ENCODE data around the gene BORCS6.
"Not testable (repeated sequence)": the region's sequence is repeated elsewhere in the genome, so short reads cannot be mapped to it uniquely, and the experiment has no call there.

Gene BORCS6

GRCh38 chr17:8173056-8173870 lies 16.7 kb downstream of the BORCS6 start:
- DNase-seq (ENCODE audit: low read depth, low spot score) = peak; percentile 95

GRCh38 chr17:8170186-8170585 lies 19.8 kb downstream of the BORCS6 start:
- DNase-seq (ENCODE audit: low read depth, low spot score) = not testable (repeated sequence)

GRCh38 chr17:8167526-8167925 lies 22.5 kb downstream of the BORCS6 start:
- DNase-seq (ENCODE audit: low read depth, low spot score) = no peak

- DNase-seq (ENCODE audit: low read depth, low spot score) = no peak
Measured at GRCh38 chr17:8166731-8167130, 23.2 kb downstream of the BORCS6 start.

GRCh38 chr17:8164815-8165131 lies 25.2 kb downstream of the BORCS6 start:
- no peak for DNase-seq (ENCODE audit: low read depth, low spot score)

GRCh38 chr17:8163978-8164814 lies 25.8 kb downstream of the BORCS6 start:
- DNase-seq (ENCODE audit: low read depth, low spot score) = peak; percentile 39

GRCh38 chr17:8162997-8163977 lies 26.7 kb downstream of the BORCS6 start:
- no peak for DNase-seq (ENCODE audit: low read depth, low spot score)

GRCh38 chr17:8162233-8162996 lies 27.6 kb downstream of the BORCS6 start, which contains the start of gene VAMP2:
Gene VAMP2, minus strand, starts transcription at chr17:8162948. Its CDS starts 69 bp downstream, at chr17:8162879.
- peak; percentile 90 for DNase-seq (ENCODE audit: low read depth, low spot score)

GRCh38 chr17:8161289-8162232 lies 28.4 kb downstream of the BORCS6 start:
- no peak for DNase-seq (ENCODE audit: low read depth, low spot score)

- DNase-seq (ENCODE audit: low read depth, low spot score) = no peak
Measured at GRCh38 chr17:8160741-8161221, 29.2 kb downstream of the BORCS6 start.

GRCh38 chr17:8160224-8160577 lies 29.8 kb downstream of the BORCS6 start:
- DNase-seq (ENCODE audit: low read depth, low spot score) = no peak

- DNase-seq (ENCODE audit: low read depth, low spot score) = no peak
Measured at GRCh38 chr17:8159459-8160223, 30.3 kb downstream of the BORCS6 start.

GRCh38 chr17:8159032-8159400 lies 31.0 kb downstream of the BORCS6 start:
- DNase-seq (ENCODE audit: low read depth, low spot score) = no peak

- DNase-seq (ENCODE audit: low read depth, low spot score) = peak; percentile 93
Measured at GRCh38 chr17:8158267-8159031, 31.5 kb downstream of the BORCS6 start.

- DNase-seq (ENCODE audit: low read depth, low spot score) = peak; percentile 100
Measured at GRCh38 chr17:8156246-8156992, 33.6 kb downstream of the BORCS6 start.

GRCh38 chr17:8155996-8156245 lies 34.1 kb downstream of the BORCS6 start:
- no peak for DNase-seq (ENCODE audit: low read depth, low spot score)

GRCh38 chr17:8155231-8155995 lies 34.6 kb downstream of the BORCS6 start:
- DNase-seq (ENCODE audit: low read depth, low spot score) = no peak

All from astrocyte of the hippocampus (primary cell).